Coronary artery (tissue), 2 donors: Measurements from ENCODE around the gene BACE2.
A peak's percentile ranks its signal among the peaks of the same experiment; 100 is the strongest.
"Not testable (repeated sequence)": the region's sequence is repeated elsewhere in the genome, so short reads cannot be mapped to it uniquely, and the experiment has no call there.

ENCODE experiments used
- DNase-seq: peaks from one replicate; pipeline ENCODE4 v3.0.0-alpha.2; 2017; ENCODE audit warnings: low spot score
- H3K27ac ChIP-seq, 2 donors: fragments of 200-600 bp; sonication (generic); one replicate each; pipeline ENCODE4 v1.5.1; 2016 to 2019
- H3K4me3 ChIP-seq: fragments of 200-600 bp; sonication (generic); 2 replicates; pipeline ENCODE4 v1.5.1; 2016; ENCODE audit warnings: mild to moderate bottlenecking, moderate library complexity
- CTCF ChIP-seq: fragments of 200-600 bp; sonication (generic); IDR thresholded peaks from one replicate; pipeline ENCODE4 v1.5.1; 2019; ENCODE audit warnings: antibody characterized with exemption

The BACE2 gene

DNA sequence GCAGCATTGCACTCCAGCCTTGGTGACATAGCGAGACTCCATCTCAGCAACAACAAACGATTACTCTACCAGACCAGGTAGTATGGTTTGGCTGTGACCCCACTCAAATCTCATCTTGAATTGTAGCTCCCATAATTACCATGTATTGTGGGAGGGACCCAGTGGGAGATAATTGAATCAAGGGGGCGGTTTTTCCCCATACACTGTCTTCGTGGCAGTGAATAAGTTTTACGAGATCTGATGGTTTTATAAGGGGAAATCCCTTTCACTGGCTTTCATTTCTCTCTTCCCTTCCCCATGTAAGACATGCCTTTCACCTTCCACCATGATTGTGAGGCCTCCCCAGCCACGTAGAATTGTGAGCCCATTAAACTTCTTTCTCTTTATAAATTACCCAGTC lies 66.0 kb downstream of the BACE2 start:
- H3K27ac ChIP-seq: no peak overlapping the region
- H3K4me3 ChIP-seq: no peak overlapping the region
- no peak for DNase-seq
- TF ChIP-seq CTCF: no peak

DNA sequence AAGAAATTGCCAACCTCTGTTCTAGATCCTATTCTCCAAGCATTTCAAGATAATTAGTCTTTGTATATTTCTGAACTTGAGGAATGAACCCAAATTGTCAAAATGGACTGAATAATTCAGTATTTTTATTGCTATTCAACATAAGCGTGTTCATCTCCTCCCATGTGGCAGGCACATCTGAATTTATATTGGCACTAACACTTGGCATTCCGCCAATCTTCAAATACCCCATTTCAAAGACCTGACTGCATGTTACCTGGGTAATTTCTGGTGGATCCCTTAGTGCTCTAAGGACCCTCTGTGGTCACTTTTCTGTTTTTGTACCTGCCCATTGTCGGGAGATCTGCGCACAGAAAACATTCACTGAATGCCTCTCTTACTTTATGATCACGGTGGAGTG lies 66.6 kb downstream of the BACE2 start:
- Histone ChIP-seq H3K4me3 (no peak overlapping the region), H3K27ac (no peak overlapping the region)
- TF ChIP-seq CTCF: no peak
- no peak for DNase-seq

DNA sequence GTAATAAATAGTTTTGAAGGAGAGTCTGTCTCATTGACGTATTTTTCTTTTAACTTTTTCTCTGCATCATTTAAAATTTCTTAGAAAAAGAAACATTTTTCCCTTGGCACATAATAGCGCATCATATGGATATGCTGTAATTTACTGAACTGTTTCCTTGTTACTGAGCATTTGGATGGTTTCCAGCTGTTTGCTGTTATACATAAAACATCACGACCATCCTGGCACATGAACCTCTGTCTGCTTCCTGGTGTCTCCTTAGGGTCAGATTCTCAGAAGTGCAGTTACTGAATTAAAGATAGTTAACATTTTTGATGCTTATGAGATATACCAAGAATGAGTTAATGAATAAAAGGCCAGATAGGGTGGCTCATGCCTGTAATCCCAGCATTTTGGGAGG lies 67.2 kb downstream of the BACE2 start:
- TF ChIP-seq CTCF: no peak
- Histone ChIP-seq H3K27ac (no peak overlapping the region), H3K4me3 (no peak overlapping the region)
- no peak for DNase-seq

- DNase-seq: no peak
- TF ChIP-seq CTCF: no peak
- Histone ChIP-seq H3K27ac (peak overlapping the region; percentile 31 to 66), H3K4me3 (no peak overlapping the region)
Observed at GRCh38 chr21:41236352-41236973, 68.5 kb downstream of the BACE2 start.

- DNase-seq: peak; percentile 82
- H3K27ac ChIP-seq: peak overlapping the region; percentile 64 to 66
- H3K4me3 ChIP-seq: not testable (repeated sequence)
Observed at GRCh38 chr21:41238081-41238796, 70.3 kb downstream of the BACE2 start.

DNA sequence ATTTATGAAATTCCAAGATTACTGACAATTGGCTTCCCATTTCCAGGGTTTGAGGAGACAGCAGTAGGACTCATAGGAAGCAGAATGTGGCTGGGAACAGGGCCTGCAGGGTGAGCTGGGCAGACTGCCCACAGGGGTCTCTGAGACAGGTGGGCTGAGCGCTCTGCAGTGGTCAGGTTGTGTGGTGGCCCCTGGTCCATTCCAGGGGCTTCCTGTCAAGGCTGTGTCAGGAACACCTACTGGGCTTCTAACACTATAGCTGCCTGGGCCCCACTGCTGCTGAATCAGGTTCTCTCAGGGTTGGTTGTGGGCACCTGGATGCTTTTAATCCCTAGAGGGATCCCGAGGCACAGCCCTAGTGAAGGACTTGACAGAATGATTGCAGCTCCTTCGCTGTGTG lies 72.1 kb downstream of the BACE2 start:
- Histone ChIP-seq H3K27ac (no peak overlapping the region), H3K4me3 (no peak overlapping the region)
- TF ChIP-seq CTCF: no peak
- no peak for DNase-seq

DNA sequence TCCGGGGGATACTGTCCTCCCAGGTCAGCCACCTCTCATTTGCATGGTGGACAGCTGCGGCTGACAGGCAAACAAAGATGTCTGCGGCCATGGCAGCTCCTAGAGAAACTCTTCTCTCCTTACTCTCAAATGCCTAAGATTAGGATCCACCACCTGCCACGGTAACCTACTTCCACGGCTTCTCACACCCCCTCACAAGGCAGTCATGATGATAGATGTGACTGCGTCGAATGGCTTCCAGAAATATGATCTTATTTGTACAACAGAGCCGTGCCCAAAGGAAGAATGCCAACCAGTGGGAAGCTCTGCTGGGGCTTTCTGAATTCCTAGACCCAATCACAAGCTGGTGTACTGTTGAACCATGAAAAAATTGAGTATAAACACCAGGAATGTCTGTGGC lies 73.4 kb downstream of the BACE2 start:
- Histone ChIP-seq H3K4me3 (no peak overlapping the region), H3K27ac (no peak overlapping the region)
- no peak for DNase-seq
- TF ChIP-seq CTCF: no peak
